ENCODE data around the gene DLK2. TPM values are rescaled to one million over a fixed set of nuclear protein-coding genes. Genes with fewer than 3 reads are reported as not detected.

The DLK2 gene
- total RNA-seq, 1 donor from 2014 or later, result 1.1 TPM

GRCh38 chr6:43490523-43490939, 35.2 kb upstream of the DLK2 start:
- H3K27me3 Mint-ChIP-seq (ENCODE audit: low read depth), result no peaks in the 10 kb centered on the region
- no peak for TF ChIP-seq CTCF (IDR thresholded peaks at IDR 0.05)
- no peaks in the 10 kb centered on the region for H3K36me3 Mint-ChIP-seq (ENCODE audit: low read depth)
- DNase-seq (ENCODE audit: low spot score), result no peak
- H3K27ac Mint-ChIP-seq (ENCODE audit: unreplicated experiment), result no peak overlapping the region
- peaks cover 41% of the 10 kb centered on the region for H3K4me1 Mint-ChIP-seq (ENCODE audit: low read depth)
- H3K9me3 Mint-ChIP-seq (ENCODE audit: low read depth), result no peaks in the 10 kb centered on the region
- no peak overlapping the region for H3K4me3 Mint-ChIP-seq (ENCODE audit: unreplicated experiment)

GRCh38 chr6:43489277-43490072, 34.1 kb upstream of the DLK2 start:
- no peak overlapping the region for H3K27ac Mint-ChIP-seq (ENCODE audit: unreplicated experiment)
- TF ChIP-seq CTCF (IDR thresholded peaks at IDR 0.05), result no peak
- H3K4me3 Mint-ChIP-seq (ENCODE audit: unreplicated experiment), result no peak overlapping the region
- DNase-seq (ENCODE audit: low spot score), result no peak
- no peaks in the 10 kb centered on the region for H3K36me3 Mint-ChIP-seq (ENCODE audit: low read depth)
- H3K9me3 Mint-ChIP-seq (ENCODE audit: low read depth), result no peaks in the 10 kb centered on the region
- no peaks in the 10 kb centered on the region for H3K27me3 Mint-ChIP-seq (ENCODE audit: low read depth)
- peaks cover 34% of the 10 kb centered on the region for H3K4me1 Mint-ChIP-seq (ENCODE audit: low read depth)

- no peaks in the 10 kb centered on the region for H3K27me3 Mint-ChIP-seq (ENCODE audit: low read depth)
- no peaks in the 10 kb centered on the region for H3K9me3 Mint-ChIP-seq (ENCODE audit: low read depth)
- no peaks in the 10 kb centered on the region for H3K36me3 Mint-ChIP-seq (ENCODE audit: low read depth)
- TF ChIP-seq CTCF (IDR thresholded peaks at IDR 0.05), result no peak
- no peak for DNase-seq (ENCODE audit: low spot score)
- peaks cover 34% of the 10 kb centered on the region for H3K4me1 Mint-ChIP-seq (ENCODE audit: low read depth)
- H3K4me3 Mint-ChIP-seq (ENCODE audit: unreplicated experiment), result no peak overlapping the region
- H3K27ac Mint-ChIP-seq (ENCODE audit: unreplicated experiment), result no peak overlapping the region
These were observed 33.4 kb upstream of the DLK2 start for GRCh38 chr6:43488667-43489276.

GRCh38 chr6:43481591-43482236, 26.4 kb upstream of the DLK2 start:
- H3K27me3 Mint-ChIP-seq (ENCODE audit: low read depth), result no peaks in the 10 kb centered on the region
- H3K36me3 Mint-ChIP-seq (ENCODE audit: low read depth), result no peaks in the 10 kb centered on the region
- H3K27ac Mint-ChIP-seq (ENCODE audit: unreplicated experiment), result no peak overlapping the region
- peaks cover 37% of the 10 kb centered on the region for H3K4me1 Mint-ChIP-seq (ENCODE audit: low read depth)
- DNase-seq (ENCODE audit: low spot score), result no peak
- no peaks in the 10 kb centered on the region for H3K9me3 Mint-ChIP-seq (ENCODE audit: low read depth)
- no peak overlapping the region for H3K4me3 Mint-ChIP-seq (ENCODE audit: unreplicated experiment)
- no peak for TF ChIP-seq CTCF (IDR thresholded peaks at IDR 0.05)

- Mint-ChIP-seq H3K27ac (ENCODE audit: unreplicated experiment) (no peak overlapping the region), H3K27me3 (ENCODE audit: low read depth) (no peaks in the 10 kb centered on the region), H3K4me1 (ENCODE audit: low read depth) (peaks cover 39% of the 10 kb centered on the region), H3K4me3 (ENCODE audit: unreplicated experiment) (no peak overlapping the region), H3K9me3 (ENCODE audit: low read depth) (no peaks in the 10 kb centered on the region), H3K36me3 (ENCODE audit: low read depth) (no peaks in the 10 kb centered on the region)
- no peak for DNase-seq (ENCODE audit: low spot score)
- TF ChIP-seq CTCF (IDR thresholded peaks at IDR 0.05), result no peak
These were observed 25.7 kb upstream of the DLK2 start for GRCh38 chr6:43481075-43481474.
